ENCODE data around the gene ANAPC7.
"Not testable (repeated sequence)": the region's sequence is repeated elsewhere in the genome, so short reads cannot be mapped to it uniquely, and the experiment has no call there.

ANAPC7 gene

DNA sequence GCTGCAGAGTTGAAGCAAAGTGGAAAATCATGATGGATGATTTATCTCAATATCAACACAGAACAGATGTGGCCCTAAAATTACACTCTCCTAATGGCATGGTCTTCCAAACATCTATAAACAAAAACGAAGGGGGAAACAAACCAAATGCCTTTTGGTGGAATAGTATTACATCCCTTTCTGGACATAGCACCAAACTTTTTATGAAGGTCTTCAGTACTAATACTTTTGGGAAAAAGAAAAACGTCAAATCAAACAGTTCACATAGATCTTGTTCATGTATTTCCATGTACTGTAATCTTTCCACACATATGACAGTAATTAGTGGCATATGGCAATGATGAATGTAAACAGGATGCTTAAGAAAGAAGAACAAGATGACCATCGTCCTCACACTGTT is 22.9 kb upstream of the ANAPC7 start:
- peak; percentile 79 for TF ChIP-seq TCF4 (CRISPR knock-in tag; IDR thresholded peaks at IDR 0.05; ENCODE audit: borderline replicate concordance)
- TF ChIP-seq CSRNP3 (CRISPR knock-in tag; IDR thresholded peaks at IDR 0.05), result no peak
- TF ChIP-seq RARB (CRISPR knock-in tag; IDR thresholded peaks at IDR 0.05), result no peak
- no peak for TF ChIP-seq PPARA (CRISPR knock-in tag; IDR thresholded peaks at IDR 0.05; ENCODE audit: borderline replicate concordance)
- ATAC-seq, result no peak

GRCh38 chr12:110424237-110424636 is 20.7 kb upstream of the ANAPC7 start:
- ATAC-seq, result no peak
- TF ChIP-seq OSR1 (CRISPR knock-in tag; IDR thresholded peaks at IDR 0.05), result no peak
- TF ChIP-seq ESRRG (CRISPR knock-in tag; IDR thresholded peaks at IDR 0.05), result no peak
- no peak for TF ChIP-seq ISL1 (CRISPR knock-in tag; IDR thresholded peaks at IDR 0.05)
- TF ChIP-seq ZC3H10 (CRISPR knock-in tag; IDR thresholded peaks at IDR 0.05), result no peak
- no peak for TF ChIP-seq SNAI2 (CRISPR knock-in tag; IDR thresholded peaks at IDR 0.05)
- TF ChIP-seq TCF4 (CRISPR knock-in tag; IDR thresholded peaks at IDR 0.05; ENCODE audit: borderline replicate concordance), result no peak
- TF ChIP-seq POU6F1 (CRISPR knock-in tag; IDR thresholded peaks at IDR 0.05; ENCODE audit: borderline replicate concordance, low read depth), result no peak
- TF ChIP-seq, protein P1, sequence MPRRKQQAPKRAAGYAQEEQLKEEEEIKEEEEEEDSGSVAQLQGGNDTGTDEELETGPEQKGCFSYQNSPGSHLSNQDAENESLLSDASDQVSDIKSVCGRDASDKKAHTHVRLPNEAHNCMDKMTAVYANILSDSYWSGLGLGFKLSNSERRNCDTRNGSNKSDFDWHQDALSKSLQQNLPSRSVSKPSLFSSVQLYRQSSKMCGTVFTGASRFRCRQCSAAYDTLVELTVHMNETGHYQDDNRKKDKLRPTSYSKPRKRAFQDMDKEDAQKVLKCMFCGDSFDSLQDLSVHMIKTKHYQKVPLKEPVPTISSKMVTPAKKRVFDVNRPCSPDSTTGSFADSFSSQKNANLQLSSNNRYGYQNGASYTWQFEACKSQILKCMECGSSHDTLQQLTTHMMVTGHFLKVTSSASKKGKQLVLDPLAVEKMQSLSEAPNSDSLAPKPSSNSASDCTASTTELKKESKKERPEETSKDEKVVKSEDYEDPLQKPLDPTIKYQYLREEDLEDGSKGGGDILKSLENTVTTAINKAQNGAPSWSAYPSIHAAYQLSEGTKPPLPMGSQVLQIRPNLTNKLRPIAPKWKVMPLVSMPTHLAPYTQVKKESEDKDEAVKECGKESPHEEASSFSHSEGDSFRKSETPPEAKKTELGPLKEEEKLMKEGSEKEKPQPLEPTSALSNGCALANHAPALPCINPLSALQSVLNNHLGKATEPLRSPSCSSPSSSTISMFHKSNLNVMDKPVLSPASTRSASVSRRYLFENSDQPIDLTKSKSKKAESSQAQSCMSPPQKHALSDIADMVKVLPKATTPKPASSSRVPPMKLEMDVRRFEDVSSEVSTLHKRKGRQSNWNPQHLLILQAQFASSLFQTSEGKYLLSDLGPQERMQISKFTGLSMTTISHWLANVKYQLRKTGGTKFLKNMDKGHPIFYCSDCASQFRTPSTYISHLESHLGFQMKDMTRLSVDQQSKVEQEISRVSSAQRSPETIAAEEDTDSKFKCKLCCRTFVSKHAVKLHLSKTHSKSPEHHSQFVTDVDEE (CRISPR knock-in tag; IDR thresholded peaks at IDR 0.05), result no peak

DNA sequence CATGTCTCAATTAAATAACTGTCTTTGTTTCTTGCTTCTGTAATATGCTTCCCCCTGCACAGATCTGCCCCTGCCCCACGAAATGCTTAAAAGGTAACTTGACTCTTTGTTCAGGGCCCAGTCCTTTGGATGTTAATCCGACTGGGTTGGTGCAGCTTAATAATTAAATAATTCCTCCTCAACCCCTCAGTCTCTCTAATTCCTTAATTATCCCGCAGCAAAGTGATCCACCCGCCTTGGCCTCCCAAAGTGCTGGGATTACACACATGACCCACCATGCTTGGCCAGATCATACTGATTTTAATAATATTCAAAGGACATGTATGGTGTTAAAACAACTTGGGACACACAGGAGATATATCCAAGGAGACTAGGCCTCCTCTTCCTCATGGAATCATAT is 18.2 kb upstream of the ANAPC7 start:
- ATAC-seq, result no peak
- no peak for TF ChIP-seq BACH2 (CRISPR knock-in tag; IDR thresholded peaks at IDR 0.05; ENCODE audit: borderline replicate concordance)
- TF ChIP-seq ZNF8 (CRISPR knock-in tag; IDR thresholded peaks at IDR 0.05), result no peak

GRCh38 chr12:110421159-110421661 is 17.7 kb upstream of the ANAPC7 start:
- no peak for ATAC-seq
- TF ChIP-seq OSR1 (CRISPR knock-in tag; IDR thresholded peaks at IDR 0.05) (no peak), ZNF70 (CRISPR knock-in tag; IDR thresholded peaks at IDR 0.05) (no peak)

DNA sequence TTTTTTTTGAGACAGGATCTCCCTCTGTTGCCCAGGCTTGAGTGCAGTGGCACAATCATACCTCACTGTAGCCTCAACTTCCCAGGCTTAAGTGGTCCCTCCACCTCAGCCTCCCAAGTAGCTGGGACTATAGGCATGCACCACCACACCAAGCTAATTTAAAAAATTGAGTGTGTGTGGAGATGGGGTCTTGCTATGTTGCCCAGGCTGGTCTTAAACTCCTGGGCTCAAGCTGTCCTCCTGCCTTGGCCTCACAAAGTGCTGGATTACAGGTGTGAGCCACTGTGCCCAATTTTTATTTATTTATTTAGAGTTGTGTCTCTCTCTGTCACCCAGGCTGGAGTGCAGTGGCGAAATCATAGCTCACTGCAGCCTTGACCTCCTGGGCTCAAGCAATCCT is 17.1 kb upstream of the ANAPC7 start:
- not testable (repeated sequence) for ATAC-seq

DNA sequence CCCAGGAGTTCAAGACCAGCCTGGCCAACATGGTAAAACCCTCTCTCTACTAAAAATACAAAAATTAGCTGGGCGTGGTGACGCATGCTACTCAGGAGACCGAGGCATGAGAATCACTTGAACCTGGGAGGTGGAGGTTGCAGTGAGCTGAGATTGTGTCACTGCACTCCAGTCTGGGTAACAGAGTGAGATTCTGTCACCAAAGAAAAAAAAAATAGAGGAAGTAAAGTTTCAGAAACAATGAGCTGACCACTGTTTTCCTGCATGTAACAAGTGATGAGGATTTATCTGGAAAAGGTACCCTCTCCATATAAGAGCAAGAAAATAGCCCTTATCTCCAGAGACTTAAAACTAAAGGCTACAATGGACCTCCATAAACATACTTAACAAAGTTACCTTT is 13.6 kb upstream of the ANAPC7 start:
- ATAC-seq, result not testable (repeated sequence)

- not testable (repeated sequence) for ATAC-seq
Observed at GRCh38 chr12:110410086-110410485, 6.6 kb upstream of the ANAPC7 start.

GRCh38 chr12:110405126-110405662 is 1.7 kb upstream of the ANAPC7 start:
- ATAC-seq, result not testable (repeated sequence)
